ENCODE data around the gene PIP5K1C.
"Not testable (repeated sequence)": the region's sequence is repeated elsewhere in the genome, so short reads cannot be mapped to it uniquely, and the experiment has no call there.

The PIP5K1C gene

GRCh38 chr19:3639479-3639878, 60.8 kb downstream of the PIP5K1C start:
- intact Hi-C loops (cut with DNase I) = no loop called here
- no peak for DNase-seq

GRCh38 chr19:3638208-3639193, 61.8 kb downstream of the PIP5K1C start:
- intact Hi-C loops (cut with DNase I) = no loop called here
- peak in 2 of 42 donors; percentile 28 to 36 for DNase-seq

- intact Hi-C loops (cut with DNase I) = no loop called here
- DNase-seq = no peak
These were observed 62.6 kb downstream of the PIP5K1C start for GRCh38 chr19:3637621-3638020.

GRCh38 chr19:3636962-3637361, 63.3 kb downstream of the PIP5K1C start:
- intact Hi-C loops (cut with DNase I) = no loop called here
- DNase-seq = no peak

- intact Hi-C loops (cut with DNase I) = no loop called here
- no peak for DNase-seq
These were observed 63.8 kb downstream of the PIP5K1C start for GRCh38 chr19:3636506-3636905.

GRCh38 chr19:3634496-3635045, 65.7 kb downstream of the PIP5K1C start:
- DNase-seq = no peak
- intact Hi-C loops (cut with DNase I) = no loop called here

GRCh38 chr19:3633559-3633988, 66.7 kb downstream of the PIP5K1C start:
- intact Hi-C loops (cut with DNase I) = no loop called here

GRCh38 chr19:3632739-3633558, 67.3 kb downstream of the PIP5K1C start:
- intact Hi-C loops (cut with DNase I) = no loop called here
- DNase-seq = peak in 31 of 42 donors; percentile 18 to 72 (median 49)

More at GRCh38 chr19:3633559-3633988, 66.7 kb downstream of the PIP5K1C start:
- no peak for DNase-seq

- intact Hi-C loops (cut with DNase I) = no loop called here
These were observed 68.2 kb downstream of the PIP5K1C start for GRCh38 chr19:3632098-3632497.

GRCh38 chr19:3631053-3631861, 69.0 kb downstream of the PIP5K1C start:
- intact Hi-C loops (cut with DNase I) = no loop called here
- no peak for DNase-seq

More at GRCh38 chr19:3632098-3632497, 68.2 kb downstream of the PIP5K1C start:
- DNase-seq = no peak

- intact Hi-C loops (cut with DNase I) = not testable (repeated sequence)
These were observed 71.5 kb downstream of the PIP5K1C start for GRCh38 chr19:3628766-3629165.

GRCh38 chr19:3627351-3627723, 72.9 kb downstream of the PIP5K1C start:
- peak in 1 of 42 donors; percentile 49 for DNase-seq
- intact Hi-C loops (cut with DNase I) = no loop called here

More at GRCh38 chr19:3628766-3629165, 71.5 kb downstream of the PIP5K1C start:
- DNase-seq = not testable (repeated sequence)

GRCh38 chr19:3626473-3627350, 73.6 kb downstream of the PIP5K1C start, which contains the start of gene CACTIN:
TSS of gene CACTIN (minus strand) at chr19:3626790. CDS start at chr19:3626762, 28 bp downstream.
- intact Hi-C loops (cut with DNase I) = no loop called here

GRCh38 chr19:3625996-3626472, 74.2 kb downstream of the PIP5K1C start:
- DNase-seq = peak in 1 of 42 donors; percentile 54
- intact Hi-C loops (cut with DNase I) = no loop called here

More at GRCh38 chr19:3626473-3627350, 73.6 kb downstream of the PIP5K1C start, which contains the start of gene CACTIN:
- peak; percentile 96 to 100 (median 99) for DNase-seq

GRCh38 chr19:3623716-3624115, 76.6 kb downstream of the PIP5K1C start:
- intact Hi-C loops (cut with DNase I) = loop anchor here (5.0 kb wide), 1 partner anchor 46 kb away; no protein-coding TSS in a partner anchor
- DNase-seq = no peak

GRCh38 chr19:3622224-3622623, 78.0 kb downstream of the PIP5K1C start:
- no peak for DNase-seq
- intact Hi-C loops (cut with DNase I) = loop anchor here (5.0 kb wide), 1 partner anchor 45 kb away; no protein-coding TSS in a partner anchor

- no peak for DNase-seq
- intact Hi-C loops (cut with DNase I) = loop anchor here (5.0 kb wide), 1 partner anchor 44 kb away; no protein-coding TSS in a partner anchor
These were observed 78.6 kb downstream of the PIP5K1C start for GRCh38 chr19:3621689-3622088.
